Caco-2 (cell line): Measurements from ENCODE around the gene ATG9B. TPM values are rescaled to one million over a fixed set of nuclear protein-coding genes. Genes with fewer than 3 reads are reported as not detected.

ENCODE experiments used
- BruUV-seq: library from RNA; stranded (reverse); fragments of 400-500 nt; replicated peaks from 2 replicates; lab custom pipeline; 2021; lab: Mats Ljungman, UMichigan
- CTCF ChIA-PET: fragments of 300-600 bp; sonication (Branson Sonifier 250); formaldehyde crosslinking; loops from one replicate; lab custom pipeline; 2022; ENCODE audit warnings: antibody characterized with exemption; lab: Charles Lee
- POLR2A ChIA-PET: fragments of 300-600 bp; sonication (Branson Sonifier 250); formaldehyde crosslinking; loops from one replicate; lab custom pipeline; 2022; ENCODE audit warnings: antibody characterized with exemption; lab: Charles Lee
- DNase-seq, 2 experiments: peaks; one replicate each; pipeline versions ENCODE4 v3.0.0 to v3.0.0-alpha.2; 2020 to 2022
- H3K27me3 ChIP-seq: replicated peaks from 2 replicates; pipeline ENCODE4 v1.6.0; 2011; ENCODE audit warnings: low read length; ENCODE audit not compliant: control insufficient read depth, insufficient read depth
- H3K36me3 ChIP-seq: 2 replicates; pipeline ENCODE4 v1.5.1; 2011; ENCODE audit warnings: low read length; ENCODE audit not compliant: control insufficient read depth, insufficient read depth
- H3K4me1 ChIP-seq: fragments of 250-450 bp; sonication (Bioruptor Pico); 2 replicates; pipeline ENCODE4 v1.5.1; 2020; ENCODE audit warnings: mild to moderate bottlenecking
- H3K4me3 ChIP-seq: 2 replicates; pipeline ENCODE4 v1.5.1; 2011; ENCODE audit warnings: low read depth, mild to moderate bottlenecking, control low read depth, low read length
- H3K9me3 ChIP-seq: fragments of 250-450 bp; sonication (Bioruptor Pico); 2 replicates; pipeline ENCODE4 v1.5.1; 2020; ENCODE audit warnings: mild to moderate bottlenecking, moderate library complexity
- H3K27ac Mint-ChIP-seq: one replicate; pipeline ENCODE4 v1.8.0; 2022; ENCODE audit warnings: mixed read lengths; ENCODE audit not compliant: unreplicated experiment
- H3K27me3 Mint-ChIP-seq: one replicate; pipeline ENCODE4 v1.8.0; 2022; ENCODE audit warnings: mixed read lengths; ENCODE audit not compliant: insufficient read depth, unreplicated experiment
- H3K36me3 Mint-ChIP-seq: one replicate; pipeline ENCODE4 v1.8.0; 2022; ENCODE audit warnings: mild to moderate bottlenecking, mixed read lengths; ENCODE audit not compliant: insufficient read depth, unreplicated experiment
- H3K4me1 Mint-ChIP-seq: one replicate; pipeline ENCODE4 v1.8.0; 2022; ENCODE audit warnings: low read depth, mixed read lengths; ENCODE audit not compliant: unreplicated experiment
- H3K4me3 Mint-ChIP-seq: one replicate; pipeline ENCODE4 v1.8.0; 2022; ENCODE audit warnings: mild to moderate bottlenecking, moderate library complexity, mixed read lengths; ENCODE audit not compliant: unreplicated experiment
- H3K9me3 Mint-ChIP-seq: one replicate; pipeline ENCODE4 v1.8.0; 2022; ENCODE audit warnings: mixed read lengths; ENCODE audit not compliant: unreplicated experiment
- CTCF ChIP-seq, 2 experiments: fragments of 200-600 bp in 1 of 2; IDR thresholded peaks; 1 replicate in 1 of 2; 2 replicates in 1 of 2; pipeline versions ENCODE4 v1.5.1 to v1.8.0; 2011 to 2022; ENCODE audit warnings: antibody characterized with exemption in 1 of 2, control low read depth in 1 of 2, inconsistent platforms in 1 of 2, low read depth in 1 of 2, low read length in 1 of 2, mild to moderate bottlenecking in 1 of 2, moderate library complexity in 1 of 2; ENCODE audit not compliant: insufficient read depth in 1 of 2, severe bottlenecking in 1 of 2, unreplicated experiment in 1 of 2
- intact Hi-C: fragments of 100-400 bp; cut with micrococcal nuclease; formaldehyde crosslinking; loops from one replicate; pipeline ENCODE4 v1.10.0; 2022; ENCODE audit not compliant: unreplicated experiment
- total RNA-seq: library from RNA; stranded (reverse); gene quantifications from 2 replicates; pipeline ENCODE4 v1.2.3, GENCODE V29; 2022

Gene ATG9B
- total RNA-seq, 1 experiment from 2014 or later = 4.3 TPM

GRCh38 chr7:151033864-151034249 lies 9.6 kb upstream of the ATG9B start:
- peaks cover 3% of the 10 kb centered on the region for H3K4me1 Mint-ChIP-seq
- no peaks in the 10 kb centered on the region for H3K9me3 ChIP-seq
- no peaks in the 10 kb centered on the region for H3K27me3 Mint-ChIP-seq
- H3K4me1 ChIP-seq = peaks cover 3% of the 10 kb centered on the region
- no peaks in the 10 kb centered on the region for H3K9me3 Mint-ChIP-seq
- no peaks in the 10 kb centered on the region for H3K27me3 ChIP-seq
- no TSS peak for BruUV-seq
- H3K36me3 Mint-ChIP-seq = peaks cover 8% of the 10 kb centered on the region
- no peak overlapping the region for H3K27ac Mint-ChIP-seq
- H3K4me3 ChIP-seq = no peak overlapping the region
- ChIA-PET CTCF (no interaction called here), POLR2A (no interaction called here)
- intact Hi-C loops = no loop called here
- no peak overlapping the region for H3K4me3 Mint-ChIP-seq
- H3K36me3 ChIP-seq = no peaks in the 10 kb centered on the region
- no peak for DNase-seq
- no peak for TF ChIP-seq CTCF (IDR thresholded peaks at IDR 0.05; ENCODE audit: insufficient read depth in 1 of 2, low read depth in 1 of 2, low read length in 1 of 2, severe bottlenecking in 1 of 2, unreplicated experiment in 1 of 2)

GRCh38 chr7:151032936-151033863 lies 8.9 kb upstream of the ATG9B start:
- DNase-seq = peak in 1 of 2 experiments; percentile 36
- POLR2A ChIA-PET = no interaction called here
- Mint-ChIP-seq H3K36me3 (peaks cover 15% of the 10 kb centered on the region), H3K27ac (no peak overlapping the region), H3K27me3 (no peaks in the 10 kb centered on the region), H3K4me3 (no peak overlapping the region), H3K9me3 (no peaks in the 10 kb centered on the region), H3K4me1 (peaks cover 8% of the 10 kb centered on the region)
- no peaks in the 10 kb centered on the region for H3K4me1 ChIP-seq
- no peak overlapping the region for H3K4me3 ChIP-seq
- H3K9me3 ChIP-seq = no peaks in the 10 kb centered on the region
- peak in 1 of 2 experiments; percentile 40 for TF ChIP-seq CTCF (IDR thresholded peaks at IDR 0.05; ENCODE audit: insufficient read depth in 1 of 2, low read depth in 1 of 2, low read length in 1 of 2, severe bottlenecking in 1 of 2, unreplicated experiment in 1 of 2)
- no TSS peak for BruUV-seq
- H3K36me3 ChIP-seq = no peaks in the 10 kb centered on the region
- intact Hi-C loops = no loop called here
- H3K27me3 ChIP-seq = no peaks in the 10 kb centered on the region
- CTCF ChIA-PET = no interaction called here

GRCh38 chr7:151031011-151031410 lies 6.7 kb upstream of the ATG9B start:
- peaks cover 15% of the 10 kb centered on the region for H3K36me3 Mint-ChIP-seq
- ChIA-PET POLR2A (no interaction called here), CTCF (no interaction called here)
- intact Hi-C loops = no loop called here
- TF ChIP-seq CTCF (IDR thresholded peaks at IDR 0.05; ENCODE audit: insufficient read depth in 1 of 2, low read depth in 1 of 2, low read length in 1 of 2, severe bottlenecking in 1 of 2, unreplicated experiment in 1 of 2) = no peak
- no peaks in the 10 kb centered on the region for H3K27me3 Mint-ChIP-seq
- no TSS peak for BruUV-seq
- H3K27ac Mint-ChIP-seq = no peak overlapping the region
- peaks cover 26% of the 10 kb centered on the region for H3K4me1 Mint-ChIP-seq
- no peak overlapping the region for H3K4me3 Mint-ChIP-seq
- H3K9me3 ChIP-seq = no peaks in the 10 kb centered on the region
- H3K27me3 ChIP-seq = no peaks in the 10 kb centered on the region
- H3K9me3 Mint-ChIP-seq = no peaks in the 10 kb centered on the region
- H3K4me3 ChIP-seq = no peak overlapping the region
- no peak for DNase-seq
- no peaks in the 10 kb centered on the region for H3K36me3 ChIP-seq
- H3K4me1 ChIP-seq = peaks cover 13% of the 10 kb centered on the region
